ENCODE data around the gene PHACTR1.

PHACTR1 gene

DNA sequence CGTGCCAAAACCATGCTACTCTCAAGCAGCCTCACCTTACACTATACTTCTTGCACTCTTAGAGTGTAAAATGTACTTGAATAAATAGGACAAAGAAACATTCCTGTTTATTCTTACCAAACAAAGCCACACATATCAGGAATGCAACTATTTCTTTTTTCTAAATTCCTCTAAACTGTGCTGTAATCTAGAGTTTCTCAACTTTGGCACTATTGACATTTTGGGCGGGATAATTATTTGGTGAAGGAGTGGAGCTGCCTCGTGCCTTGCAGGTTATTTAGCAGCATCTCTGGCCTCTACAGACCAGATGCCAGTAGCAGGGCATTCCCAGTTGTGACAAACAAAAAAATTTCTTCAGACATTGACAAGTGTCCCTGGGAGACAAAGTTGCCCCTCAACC, 86.9 kb downstream of the PHACTR1 start:
- DNase-seq (ENCODE audit: low spot score), result no peak

- DNase-seq (ENCODE audit: low spot score), result no peak
These were observed 88.5 kb downstream of the PHACTR1 start for GRCh38 chr6:12804952-12805645.

- DNase-seq (ENCODE audit: low spot score), result no peak
These were observed 89.6 kb downstream of the PHACTR1 start for GRCh38 chr6:12806136-12806535.

- no peak for DNase-seq (ENCODE audit: low spot score)
These were observed 90.2 kb downstream of the PHACTR1 start for GRCh38 chr6:12806796-12807195.

- no peak for DNase-seq (ENCODE audit: low spot score)
These were observed 95.0 kb downstream of the PHACTR1 start for GRCh38 chr6:12811519-12811918.

DNA sequence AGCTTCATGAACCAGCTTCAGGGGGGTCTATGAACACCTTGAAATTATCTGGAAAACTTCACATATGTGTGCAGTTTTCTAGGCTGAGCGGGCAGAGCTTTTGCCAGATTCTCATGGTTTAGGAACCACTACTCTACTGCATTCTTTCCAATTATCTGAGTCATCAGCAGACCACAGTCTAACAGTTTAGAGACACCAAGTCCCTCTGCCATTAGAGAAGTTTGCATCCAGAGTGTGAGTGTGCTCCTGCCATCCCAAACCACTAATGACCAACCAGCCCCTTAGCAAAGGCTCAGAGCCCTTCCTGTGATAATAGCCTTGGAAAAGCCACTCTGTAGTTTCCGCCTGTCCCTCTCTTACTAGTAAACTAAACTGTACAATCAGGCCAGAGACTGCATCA, 96.8 kb downstream of the PHACTR1 start:
- DNase-seq (ENCODE audit: low spot score), result no peak

DNA sequence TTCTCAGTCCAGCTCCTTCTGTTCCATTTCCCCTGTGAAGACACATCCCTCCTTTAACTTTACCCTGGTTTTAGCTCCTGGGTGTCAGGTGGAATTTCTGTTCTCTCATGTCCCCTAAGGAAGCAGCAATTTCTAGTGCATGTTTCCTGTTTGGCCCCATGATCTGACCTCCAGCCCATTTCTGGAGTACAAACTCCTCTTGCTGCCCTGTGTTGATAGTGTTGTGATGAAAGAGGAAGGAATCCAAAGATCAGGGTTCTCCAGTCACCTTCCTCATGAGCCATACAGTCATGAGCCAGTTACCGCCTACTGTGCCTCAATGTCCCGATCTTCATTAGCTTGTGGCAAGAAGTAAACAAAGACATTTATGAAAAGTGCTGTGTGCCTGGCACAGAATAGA, 97.4 kb downstream of the PHACTR1 start:
- no peak for DNase-seq (ENCODE audit: low spot score)

- no peak for DNase-seq (ENCODE audit: low spot score)
These were observed 98.5 kb downstream of the PHACTR1 start for GRCh38 chr6:12815089-12815488.

DNA sequence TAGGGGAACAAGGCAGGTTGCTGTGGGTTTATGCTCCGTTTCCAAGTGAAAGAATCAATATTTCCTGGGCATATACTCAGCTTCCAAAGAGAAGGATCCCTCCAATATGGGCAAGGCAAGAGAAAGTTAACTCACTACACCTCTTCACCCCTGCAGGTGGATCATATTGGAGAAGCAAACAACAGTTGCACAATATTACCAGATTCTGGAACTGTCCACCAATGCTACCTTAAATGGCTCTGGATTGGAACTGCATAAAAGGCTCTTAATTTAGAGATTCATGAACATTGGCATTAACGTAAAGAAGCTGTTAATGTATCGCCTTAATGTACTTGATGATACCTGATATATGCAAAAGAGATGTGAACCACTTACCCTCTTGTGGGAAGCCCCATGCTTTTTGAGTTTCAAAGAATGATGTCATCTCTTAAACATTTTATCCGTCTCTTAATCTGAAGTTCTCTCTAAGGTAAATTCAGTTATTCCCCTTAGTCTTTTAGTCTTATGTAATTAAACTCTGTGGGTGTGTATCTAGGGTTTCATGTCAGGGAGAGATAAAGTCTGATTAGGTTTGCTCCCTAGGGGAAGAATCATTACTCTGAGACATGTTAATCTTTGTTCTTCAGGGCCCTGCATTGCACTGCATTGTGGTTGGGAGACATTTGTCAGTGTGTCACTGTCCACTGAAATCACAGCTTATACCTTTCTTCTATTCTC, 99.5 kb downstream of the PHACTR1 start:
- no peak for DNase-seq (ENCODE audit: low spot score)

DNA sequence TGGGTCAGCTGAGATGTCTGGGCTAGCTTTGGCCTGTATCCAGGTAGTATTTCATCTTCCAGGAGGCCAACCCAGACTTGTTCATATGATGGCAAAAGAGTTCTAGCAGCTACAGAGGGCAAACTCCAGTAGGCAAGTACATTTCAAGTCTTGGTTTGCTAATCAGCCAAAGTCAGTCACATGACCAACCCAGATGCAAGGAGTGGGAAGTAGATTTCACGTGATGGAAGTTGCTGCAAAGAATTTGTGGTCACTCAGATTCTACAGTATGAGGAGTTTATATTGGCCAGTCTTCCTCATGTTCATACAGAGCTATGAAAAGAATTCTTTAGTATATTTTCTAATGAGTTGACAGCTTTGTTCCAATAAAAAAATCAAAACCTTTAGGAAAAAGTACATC, 101.8 kb downstream of the PHACTR1 start:
- DNase-seq (ENCODE audit: low spot score), result no peak

DNA sequence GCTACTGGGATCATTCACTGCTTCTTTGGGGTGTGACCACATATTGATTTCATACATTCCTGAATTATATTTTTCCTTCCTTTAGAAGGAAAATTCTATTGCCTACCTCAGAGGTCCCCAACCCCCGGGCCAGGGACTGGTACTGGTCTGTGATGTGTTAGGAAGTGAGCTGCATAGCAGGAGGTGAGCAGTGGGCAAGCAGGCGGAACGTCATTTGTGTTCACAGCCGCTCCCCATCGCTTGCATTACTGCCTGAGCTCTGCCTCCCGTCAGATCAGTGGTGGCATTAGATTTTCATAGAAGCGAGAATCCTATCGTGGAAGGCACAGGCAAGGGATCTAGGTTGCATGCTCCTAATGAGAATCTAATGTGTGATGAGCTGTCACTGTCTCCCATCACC, 107.3 kb downstream of the PHACTR1 start:
- no peak for DNase-seq (ENCODE audit: low spot score)

DNA sequence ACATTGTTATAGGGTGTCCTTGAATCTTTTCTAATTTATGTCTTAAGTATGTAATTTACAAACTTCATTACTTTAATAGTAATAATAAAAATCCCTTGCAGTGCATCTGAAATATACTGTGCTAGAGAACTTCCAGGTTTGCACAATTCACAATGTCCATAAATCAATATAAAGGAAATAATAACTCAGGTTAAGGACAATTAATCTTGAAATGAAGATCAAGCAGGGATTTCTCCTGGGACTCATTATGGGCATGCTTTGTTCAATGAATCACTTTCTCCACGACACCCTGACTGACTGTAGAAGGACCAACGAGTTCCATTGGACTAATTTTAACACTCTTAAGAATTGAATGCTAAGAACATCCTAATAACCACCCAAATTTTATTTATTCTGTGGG, 110.0 kb downstream of the PHACTR1 start:
- DNase-seq (ENCODE audit: low spot score), result no peak

- no peak for DNase-seq (ENCODE audit: low spot score)
These were observed 111.4 kb downstream of the PHACTR1 start for GRCh38 chr6:12827921-12828320.

GRCh38 chr6:12832226-12832735, 115.7 kb downstream of the PHACTR1 start:
- no peak for DNase-seq (ENCODE audit: low spot score)

- DNase-seq (ENCODE audit: low spot score), result no peak
These were observed 119.4 kb downstream of the PHACTR1 start for GRCh38 chr6:12836009-12836408.

DNA sequence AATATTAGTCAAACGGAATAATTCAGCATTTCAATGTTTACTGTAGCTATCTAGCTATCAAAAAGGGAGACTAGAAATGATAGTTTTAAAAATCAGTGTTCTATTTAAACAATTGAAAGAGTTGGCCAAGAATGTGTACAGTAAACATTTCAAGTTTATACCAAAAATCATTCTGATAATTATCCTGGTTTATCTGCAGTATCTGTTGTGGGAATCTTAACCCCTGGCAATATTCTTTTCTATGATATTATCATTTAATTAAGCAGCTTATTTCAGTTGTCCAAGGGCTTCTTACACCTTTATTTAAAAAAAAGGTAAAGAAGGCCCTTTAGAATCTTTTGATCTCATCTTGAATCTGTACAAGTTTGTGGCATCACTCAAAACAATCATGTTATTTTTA, 125.1 kb downstream of the PHACTR1 start:
- no peak for DNase-seq (ENCODE audit: low spot score)

DNA sequence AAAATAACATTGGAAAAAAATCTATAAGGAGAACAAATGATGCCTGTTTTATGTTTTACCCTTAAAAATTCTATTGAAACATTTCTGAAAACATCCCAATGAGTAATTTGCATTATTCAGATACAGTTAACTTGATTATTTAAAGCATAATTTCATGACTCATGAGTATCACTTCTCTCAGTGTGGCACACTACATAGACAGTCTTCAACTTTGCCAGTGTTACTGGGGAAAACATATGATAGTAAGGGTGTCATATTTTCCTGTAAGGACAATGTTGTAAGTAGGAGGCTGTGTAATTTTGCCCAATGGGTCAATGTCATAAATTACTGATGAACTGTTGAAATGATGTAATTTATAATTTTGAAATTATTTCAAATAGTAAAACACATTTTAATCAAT, 125.5 kb downstream of the PHACTR1 start:
- no peak for DNase-seq (ENCODE audit: low spot score)

DNA sequence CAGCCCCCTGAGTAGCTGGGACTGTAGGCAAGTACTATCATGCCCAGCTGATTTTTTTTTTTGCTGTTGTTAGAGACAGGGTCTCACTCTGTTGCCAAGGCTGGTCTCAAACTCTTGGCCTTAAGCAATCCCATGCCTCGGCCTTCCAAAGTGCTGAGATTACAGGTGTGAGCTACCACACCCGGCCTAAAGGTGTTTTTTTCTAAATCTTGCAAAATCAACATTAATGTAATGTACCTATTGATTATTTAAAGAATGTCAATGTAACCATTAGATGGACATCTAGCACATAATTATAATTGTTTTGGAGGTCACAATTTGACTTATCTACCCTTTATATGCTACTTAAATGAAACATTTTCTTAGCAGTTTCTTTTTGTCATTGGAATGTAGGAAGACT, 126.1 kb downstream of the PHACTR1 start:
- DNase-seq (ENCODE audit: low spot score), result no peak

- peak; percentile 5 for DNase-seq (ENCODE audit: low spot score)
These were observed 128.0 kb downstream of the PHACTR1 start for GRCh38 chr6:12844284-12845223.

DNA sequence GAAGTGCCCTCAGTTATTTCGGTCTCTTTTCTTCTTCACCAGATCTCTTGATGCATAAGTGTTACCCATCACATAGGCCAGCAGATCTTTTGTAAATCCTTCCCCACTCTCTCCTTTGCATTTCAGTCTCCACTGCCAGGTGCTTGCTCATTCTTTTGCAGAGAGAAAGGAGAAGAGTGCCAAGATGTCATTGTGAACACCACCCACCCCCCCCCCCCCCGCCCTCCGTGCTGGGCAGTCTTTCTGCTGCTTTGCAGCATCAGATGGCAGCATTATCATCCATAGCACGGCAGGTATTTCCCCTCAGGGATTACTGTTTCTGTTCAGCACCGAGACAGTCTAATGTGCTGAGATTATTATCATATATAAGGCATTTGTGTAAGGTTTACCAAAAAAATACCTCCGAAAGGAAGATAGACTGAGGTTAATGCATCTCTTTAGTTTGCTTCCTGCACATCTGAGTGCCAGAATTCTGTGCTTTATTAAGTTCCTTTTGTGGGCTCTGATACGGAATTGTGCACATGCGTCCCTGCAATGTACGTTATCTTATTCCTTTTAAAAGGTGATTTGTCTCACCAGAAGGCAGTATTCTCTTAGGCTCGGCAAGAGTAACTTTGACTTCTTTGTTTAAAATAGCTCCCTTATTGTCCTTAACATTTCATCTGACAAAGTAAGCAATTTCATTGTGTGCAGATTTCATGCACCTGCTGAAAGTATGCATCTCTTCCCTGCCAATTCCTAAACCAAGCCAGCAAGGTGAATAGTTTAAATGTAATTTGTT, 128.8 kb downstream of the PHACTR1 start:
- no peak for DNase-seq (ENCODE audit: low spot score)

- no peak for DNase-seq (ENCODE audit: low spot score)
These were observed 132.6 kb downstream of the PHACTR1 start for GRCh38 chr6:12848964-12849808.
